OCI-M2 (cell line): Measurements from ENCODE around the gene ARHGAP15.

ENCODE experiments used
- DNase-seq: peaks from one replicate; lab custom pipeline; 2025; ENCODE audit not compliant: unreplicated experiment; lab: John Stamatoyannopoulos, UW

ARHGAP15 gene

GRCh38 chr2:143259368-143259958 lies 130.2 kb downstream of the ARHGAP15 start:
- peak; percentile 43 for DNase-seq

- DNase-seq, result no peak
Measured at GRCh38 chr2:143261986-143262385, 132.8 kb downstream of the ARHGAP15 start.

DNA sequence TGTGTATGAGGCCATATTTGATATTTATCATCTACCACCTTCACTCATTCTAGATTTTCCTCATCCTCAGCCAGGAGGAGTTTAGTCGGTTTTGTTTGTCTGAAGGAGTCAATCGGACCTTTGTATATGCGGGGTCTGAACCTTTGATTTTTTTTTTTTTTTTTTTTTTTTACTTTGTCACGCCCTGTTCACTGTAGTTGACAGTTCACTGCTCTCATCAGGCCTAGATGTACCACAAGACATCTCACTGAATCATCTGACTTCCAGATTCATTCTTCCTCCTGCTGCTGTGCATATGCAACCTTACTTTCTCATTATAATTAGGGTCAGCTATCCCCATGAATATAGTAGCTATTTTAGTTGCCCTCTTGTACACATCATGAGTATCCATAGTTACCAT lies 133.2 kb downstream of the ARHGAP15 start:
- no peak for DNase-seq

- DNase-seq, result no peak
Measured at GRCh38 chr2:143263066-143263625, 133.9 kb downstream of the ARHGAP15 start.

- DNase-seq, result no peak
Measured at GRCh38 chr2:143264851-143265250, 135.6 kb downstream of the ARHGAP15 start.

DNA sequence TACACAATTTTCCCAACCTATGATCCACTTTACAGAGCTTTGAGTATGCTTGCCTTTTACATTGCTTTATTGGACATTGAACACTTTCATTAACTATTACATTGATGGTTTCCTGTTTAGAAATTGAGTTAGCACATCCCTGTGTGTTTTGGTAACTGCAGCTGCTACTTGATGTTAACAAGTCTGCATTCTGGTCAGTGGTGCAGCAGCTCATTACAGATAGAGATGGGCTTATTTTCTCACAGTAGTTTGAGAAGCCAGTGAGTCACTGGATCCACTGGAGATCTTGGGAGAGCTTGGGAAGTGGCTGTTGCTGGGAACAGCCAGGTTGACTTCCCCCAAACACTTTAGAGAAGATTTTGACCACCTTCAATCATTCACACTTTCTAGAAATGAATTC lies 150.5 kb downstream of the ARHGAP15 start:
- no peak for DNase-seq

DNA sequence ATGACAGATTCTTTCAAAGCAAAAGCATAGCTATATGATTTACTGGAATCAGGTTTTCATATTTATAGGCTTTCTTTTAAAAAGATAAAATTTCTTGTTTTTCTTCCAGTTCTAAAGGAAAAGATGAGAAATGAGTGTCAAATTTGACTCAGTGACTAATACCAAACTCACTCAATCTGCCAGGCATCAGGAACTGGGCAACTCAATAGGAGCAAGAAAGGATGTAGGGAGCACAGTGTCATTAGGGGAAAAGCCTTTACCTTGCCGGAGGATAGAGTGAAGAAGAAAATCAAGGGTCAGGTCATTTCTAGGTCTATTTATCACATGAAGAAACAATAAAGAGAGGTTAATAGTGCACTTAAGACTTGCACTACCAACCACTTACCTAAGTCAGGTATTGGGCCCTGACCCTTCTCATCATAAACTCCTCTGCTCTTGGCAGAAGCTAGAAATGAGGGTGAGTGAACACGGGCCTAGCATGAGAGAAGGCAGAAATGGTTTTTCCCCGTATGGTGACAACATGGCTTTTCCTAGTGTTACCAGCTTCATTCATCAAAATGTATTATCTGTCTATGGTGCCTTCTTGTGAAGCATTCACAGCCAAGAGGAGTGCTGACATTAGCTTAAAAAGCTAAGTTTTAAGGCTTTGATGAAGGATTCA lies 151.0 kb downstream of the ARHGAP15 start:
- DNase-seq, result no peak

DNA sequence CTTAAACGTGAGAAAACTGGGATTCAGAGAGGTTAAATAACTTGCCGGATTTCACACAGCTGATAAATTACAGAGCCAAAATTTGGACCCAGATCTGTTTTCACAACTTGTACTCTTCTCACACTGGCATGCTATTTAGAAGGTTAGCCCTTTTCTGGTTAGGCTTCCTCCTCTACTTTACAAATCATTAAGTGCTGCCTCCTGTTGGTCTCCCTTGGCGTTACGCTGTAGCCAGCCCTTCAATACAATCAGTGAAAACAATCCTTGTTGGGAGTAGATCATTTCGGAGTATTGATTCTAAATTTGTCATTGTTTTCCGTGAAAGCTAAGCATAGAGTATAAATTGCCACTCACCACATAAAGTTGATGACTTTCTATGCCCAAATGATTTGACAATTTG lies 153.5 kb downstream of the ARHGAP15 start:
- DNase-seq, result no peak

DNA sequence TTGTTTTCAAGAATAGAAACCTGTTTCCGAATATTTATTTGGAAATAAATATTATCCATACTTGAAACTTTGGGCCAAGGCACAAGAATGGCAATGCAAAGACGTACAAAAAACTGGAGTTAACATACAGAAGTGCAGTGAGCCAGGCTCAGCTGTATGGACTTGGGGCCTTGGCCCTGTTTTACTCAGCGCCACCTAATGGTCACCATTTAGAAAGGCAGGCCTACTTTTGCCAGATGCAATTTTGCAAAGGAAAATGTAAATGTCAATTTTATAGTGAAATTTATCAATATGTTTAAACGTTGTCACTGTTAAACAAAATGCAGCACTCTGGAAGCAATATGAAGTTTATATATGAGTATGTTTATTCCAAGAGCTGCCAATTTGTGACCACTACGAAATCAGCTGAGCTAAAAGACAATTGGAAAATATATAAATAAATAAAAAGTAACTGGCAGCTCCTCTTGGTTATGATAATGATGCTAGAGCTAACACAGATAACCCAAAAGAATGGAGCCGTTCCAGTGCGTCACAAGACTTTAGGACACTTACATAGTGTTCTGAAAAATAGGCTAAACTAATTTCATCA lies 155.0 kb downstream of the ARHGAP15 start:
- no peak for DNase-seq

DNA sequence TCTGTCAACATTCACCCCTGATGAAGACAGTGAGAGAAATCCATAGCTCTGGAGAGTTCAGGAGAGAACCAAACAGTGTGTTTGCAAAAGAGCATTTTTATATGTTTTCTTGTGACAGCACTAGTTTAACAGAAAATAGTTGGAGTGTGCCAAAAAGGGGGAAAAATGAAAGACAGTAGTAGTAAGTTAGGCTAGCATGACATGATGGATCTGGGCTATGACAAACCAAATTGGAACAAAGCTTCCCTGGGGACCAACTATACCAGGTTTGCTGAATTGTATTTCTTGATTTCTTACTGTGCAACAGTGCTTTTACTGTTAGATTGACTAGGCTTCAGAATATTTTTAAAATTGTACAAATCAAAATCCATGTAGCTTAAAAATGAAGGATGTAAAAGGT lies 159.8 kb downstream of the ARHGAP15 start:
- no peak for DNase-seq

DNA sequence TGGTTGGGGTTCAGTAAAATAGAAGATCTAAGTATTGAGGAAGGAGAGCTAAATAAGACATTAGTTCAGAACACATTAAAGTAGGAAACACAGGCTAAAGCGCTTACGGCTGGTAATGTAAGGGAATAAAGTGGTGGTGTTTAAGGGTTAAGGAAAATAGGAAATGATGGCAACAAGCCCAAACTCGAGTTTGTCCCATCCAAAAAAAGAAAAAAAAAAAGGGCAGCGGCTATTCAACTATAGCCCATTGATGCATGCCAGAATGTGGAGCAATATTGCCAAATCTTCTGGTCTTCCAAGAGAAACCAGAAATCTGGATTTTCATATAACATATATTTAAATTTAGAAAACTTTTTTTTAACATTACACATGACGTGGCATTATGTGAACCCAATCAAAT lies 161.0 kb downstream of the ARHGAP15 start:
- DNase-seq, result no peak

- DNase-seq, result no peak
Measured at GRCh38 chr2:143294068-143294467, 164.8 kb downstream of the ARHGAP15 start.

DNA sequence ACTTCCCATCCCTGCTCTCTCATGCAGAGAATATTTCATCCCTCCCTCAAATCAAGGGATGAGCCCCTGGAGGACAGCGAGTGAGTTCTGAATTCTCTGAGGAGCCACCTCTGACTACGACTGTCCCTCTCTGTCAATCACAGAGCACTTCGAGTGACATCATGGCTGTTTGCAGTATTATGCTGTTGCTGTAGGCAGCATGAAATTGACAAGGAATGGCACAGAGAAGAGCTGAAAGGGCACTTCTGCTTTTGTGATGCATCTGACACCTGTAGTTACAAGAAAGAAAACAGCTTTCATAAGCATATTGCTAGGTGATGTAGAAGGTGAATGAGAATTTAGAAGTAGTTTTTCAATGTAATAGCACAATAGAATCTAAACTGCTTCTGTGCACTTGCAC lies 166.9 kb downstream of the ARHGAP15 start:
- no peak for DNase-seq

DNA sequence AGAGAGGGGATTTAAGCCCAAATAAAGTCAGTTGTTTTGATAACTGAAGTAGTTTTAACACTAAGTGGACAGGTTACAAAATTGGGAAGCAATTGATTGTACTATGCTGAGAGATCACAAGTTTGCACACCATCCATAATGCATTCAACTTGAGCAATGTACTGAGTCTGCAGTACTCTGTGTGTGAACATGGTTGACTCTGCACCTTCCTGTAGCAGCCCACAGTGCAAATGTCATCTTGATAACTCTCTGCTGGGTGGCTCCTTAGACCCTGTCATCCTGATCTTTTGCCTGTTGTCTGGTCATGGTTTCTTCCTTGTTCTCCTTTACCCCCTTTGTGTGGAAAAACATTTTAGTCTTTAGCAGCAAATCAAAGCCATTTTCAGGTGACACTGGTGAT lies 168.0 kb downstream of the ARHGAP15 start:
- no peak for DNase-seq

GRCh38 chr2:143300536-143300935 lies 171.3 kb downstream of the ARHGAP15 start:
- DNase-seq, result no peak

DNA sequence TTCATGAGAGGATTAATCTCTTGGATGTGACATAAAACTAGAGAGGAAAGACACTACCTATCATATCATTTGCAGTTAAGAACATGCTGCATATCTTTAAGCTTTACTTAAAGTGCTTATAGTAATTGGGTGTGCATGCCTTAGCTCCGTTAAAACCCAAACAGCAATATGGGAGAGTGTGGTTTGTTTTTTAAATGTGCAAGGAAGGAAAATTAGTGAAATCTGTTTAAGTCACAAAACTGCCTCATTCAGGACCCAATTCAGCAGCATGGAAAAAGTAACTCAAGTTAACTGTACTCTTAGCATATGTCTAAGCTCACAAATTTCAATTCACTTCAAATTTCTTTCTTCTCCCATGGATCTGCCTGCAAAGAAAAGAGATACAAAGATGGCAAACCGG lies 182.2 kb downstream of the ARHGAP15 start:
- no peak for DNase-seq

GRCh38 chr2:143312441-143312840 lies 183.2 kb downstream of the ARHGAP15 start:
- DNase-seq, result no peak

DNA sequence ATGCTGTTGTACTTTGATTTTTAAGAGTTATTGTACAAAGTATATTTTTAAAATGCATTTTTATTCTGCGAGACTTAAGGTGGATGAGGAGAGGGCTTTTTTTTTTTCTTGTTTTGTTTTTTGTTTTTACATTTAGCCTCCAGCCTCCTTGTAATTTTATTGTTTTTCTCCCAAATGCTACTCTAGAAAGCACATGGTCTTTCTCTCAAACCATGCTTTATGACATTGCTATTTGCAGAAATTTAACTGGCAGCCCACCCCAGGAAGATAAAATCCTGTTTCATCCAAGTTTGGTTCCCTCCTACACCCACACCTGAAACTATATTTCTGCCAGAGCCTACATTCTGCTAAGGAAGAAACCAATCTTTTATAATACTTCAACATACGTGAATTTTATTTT lies 184.6 kb downstream of the ARHGAP15 start:
- DNase-seq, result no peak

- DNase-seq, result no peak
Measured at GRCh38 chr2:143321994-143322393, 192.8 kb downstream of the ARHGAP15 start.

GRCh38 chr2:143329288-143329687 lies 200.1 kb downstream of the ARHGAP15 start:
- no peak for DNase-seq

DNA sequence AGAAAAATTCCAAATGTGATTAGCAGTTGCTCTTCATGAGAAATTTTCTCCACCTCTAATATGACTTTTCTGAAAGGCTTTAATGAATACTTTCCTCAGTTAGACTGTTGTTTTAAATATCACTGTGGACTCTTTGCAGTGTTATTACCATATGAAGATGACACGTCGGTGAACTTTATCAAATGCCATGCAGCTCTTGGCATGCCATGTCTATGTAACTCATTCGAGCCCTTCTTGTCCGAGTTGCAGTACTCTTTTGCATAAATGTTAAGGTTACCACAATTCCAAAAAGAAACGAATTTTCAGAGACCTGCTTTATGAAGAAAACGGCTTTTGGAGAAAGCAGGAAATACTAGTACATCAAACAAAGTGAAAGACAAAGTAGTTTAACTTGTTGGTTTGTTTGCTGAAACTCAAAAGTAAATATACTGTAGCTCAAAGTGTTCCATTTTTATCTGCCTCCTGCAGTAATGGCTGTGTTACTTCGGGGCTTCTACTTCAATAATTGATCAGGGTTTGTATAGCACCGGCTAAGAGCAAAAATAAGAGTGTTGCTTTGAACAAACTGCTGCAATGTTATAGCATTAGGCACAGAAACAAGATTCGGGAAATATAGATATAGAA lies 204.1 kb downstream of the ARHGAP15 start:
- DNase-seq, result no peak

- DNase-seq, result no peak
Measured at GRCh38 chr2:143333847-143334246, 204.6 kb downstream of the ARHGAP15 start.
